GM10266 (cell line): ENCODE data around the gene SYNGAP1.
"Not testable (repeated sequence)": the region's sequence is repeated elsewhere in the genome, so short reads cannot be mapped to it uniquely, and the experiment has no call there.

Source experiments
- DNase-seq: peaks from one replicate; pipeline ENCODE4 v3.0.0; 2012; ENCODE audit errors: extremely low spot score
- TF ChIP-seq, protein P1 (sequence below): IDR thresholded peaks from 2 replicates; pipeline ENCODE4 v1.5.1; 2012; ENCODE audit warnings: mild to moderate bottlenecking, low read depth; ENCODE audit not compliant: control insufficient read depth, insufficient read depth; ENCODE audit errors: missing control alignments

SYNGAP1 gene

DNA sequence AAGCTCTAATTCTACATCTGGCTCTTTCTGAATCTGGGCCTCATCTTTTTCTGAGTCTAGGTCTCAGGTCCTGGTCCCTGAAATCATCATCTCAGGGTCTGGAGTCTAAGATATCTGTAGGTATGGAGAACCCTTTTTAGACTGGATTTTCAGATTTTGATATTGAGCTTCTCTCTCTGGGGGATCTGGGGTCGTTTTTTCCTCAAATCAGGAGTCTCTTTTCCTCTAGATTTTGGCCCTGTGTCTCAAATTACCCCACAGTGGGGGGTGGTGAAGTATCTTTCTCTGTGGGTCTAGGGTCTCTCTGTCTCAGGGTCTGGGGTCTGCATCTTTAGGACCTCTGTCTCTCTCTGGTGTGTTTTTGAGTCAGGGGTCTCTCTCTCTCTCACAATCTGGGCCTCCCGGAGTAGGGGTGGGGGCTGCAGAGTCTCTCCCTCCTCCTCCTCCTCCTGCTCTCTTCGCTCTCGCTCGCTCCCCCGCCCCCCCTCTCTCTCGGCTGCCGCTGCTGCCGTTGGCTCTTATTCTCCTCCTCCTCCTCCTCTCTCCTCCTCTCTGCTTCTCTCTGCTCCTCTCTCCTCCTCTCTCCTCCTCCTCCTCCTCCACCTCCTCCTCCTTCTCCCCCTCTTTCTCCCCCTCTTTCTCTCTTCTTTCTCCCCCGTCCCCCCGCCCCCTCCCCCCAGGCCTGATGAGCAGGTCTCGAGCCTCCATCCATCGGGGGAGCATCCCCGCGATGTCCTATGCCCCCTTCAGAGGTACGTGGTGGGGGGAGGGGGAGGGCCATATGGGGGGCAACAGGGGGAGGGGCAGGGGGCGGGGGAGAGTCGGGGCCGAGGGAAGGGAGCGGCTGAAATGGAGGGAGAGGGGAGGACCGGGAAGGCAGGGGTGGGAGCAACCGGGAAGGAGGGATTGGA lies at the start of gene SYNGAP1:
Gene SYNGAP1 (plus strand): TSS at position 486 of the 911 bp plus-strand sequence. CDS start 200 bp downstream, at position 686.
- TF ChIP-seq, protein P1, sequence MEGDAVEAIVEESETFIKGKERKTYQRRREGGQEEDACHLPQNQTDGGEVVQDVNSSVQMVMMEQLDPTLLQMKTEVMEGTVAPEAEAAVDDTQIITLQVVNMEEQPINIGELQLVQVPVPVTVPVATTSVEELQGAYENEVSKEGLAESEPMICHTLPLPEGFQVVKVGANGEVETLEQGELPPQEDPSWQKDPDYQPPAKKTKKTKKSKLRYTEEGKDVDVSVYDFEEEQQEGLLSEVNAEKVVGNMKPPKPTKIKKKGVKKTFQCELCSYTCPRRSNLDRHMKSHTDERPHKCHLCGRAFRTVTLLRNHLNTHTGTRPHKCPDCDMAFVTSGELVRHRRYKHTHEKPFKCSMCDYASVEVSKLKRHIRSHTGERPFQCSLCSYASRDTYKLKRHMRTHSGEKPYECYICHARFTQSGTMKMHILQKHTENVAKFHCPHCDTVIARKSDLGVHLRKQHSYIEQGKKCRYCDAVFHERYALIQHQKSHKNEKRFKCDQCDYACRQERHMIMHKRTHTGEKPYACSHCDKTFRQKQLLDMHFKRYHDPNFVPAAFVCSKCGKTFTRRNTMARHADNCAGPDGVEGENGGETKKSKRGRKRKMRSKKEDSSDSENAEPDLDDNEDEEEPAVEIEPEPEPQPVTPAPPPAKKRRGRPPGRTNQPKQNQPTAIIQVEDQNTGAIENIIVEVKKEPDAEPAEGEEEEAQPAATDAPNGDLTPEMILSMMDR = no peak
- no peak for DNase-seq

DNA sequence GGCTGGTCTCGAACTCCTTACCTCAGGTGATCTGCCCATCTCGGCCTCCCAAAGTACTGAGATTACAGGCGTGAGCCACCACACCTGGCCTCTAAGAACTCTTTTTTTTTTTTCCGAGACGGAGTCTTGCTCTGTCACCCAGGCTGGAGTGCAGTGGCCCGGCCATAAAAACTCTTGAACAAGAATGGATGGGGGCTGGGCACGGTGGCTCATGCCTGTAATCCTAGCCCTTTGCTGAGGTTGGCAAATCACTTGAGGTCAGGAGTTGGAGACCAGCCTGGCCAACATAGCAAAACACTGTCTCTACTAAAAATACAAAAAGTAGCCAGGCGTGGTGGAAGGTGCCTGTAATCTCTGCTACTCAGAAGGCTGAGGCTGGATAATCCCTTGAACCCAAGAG lies 48.0 kb upstream of the SYNGAP1 start:
- not testable (repeated sequence) for DNase-seq

DNA sequence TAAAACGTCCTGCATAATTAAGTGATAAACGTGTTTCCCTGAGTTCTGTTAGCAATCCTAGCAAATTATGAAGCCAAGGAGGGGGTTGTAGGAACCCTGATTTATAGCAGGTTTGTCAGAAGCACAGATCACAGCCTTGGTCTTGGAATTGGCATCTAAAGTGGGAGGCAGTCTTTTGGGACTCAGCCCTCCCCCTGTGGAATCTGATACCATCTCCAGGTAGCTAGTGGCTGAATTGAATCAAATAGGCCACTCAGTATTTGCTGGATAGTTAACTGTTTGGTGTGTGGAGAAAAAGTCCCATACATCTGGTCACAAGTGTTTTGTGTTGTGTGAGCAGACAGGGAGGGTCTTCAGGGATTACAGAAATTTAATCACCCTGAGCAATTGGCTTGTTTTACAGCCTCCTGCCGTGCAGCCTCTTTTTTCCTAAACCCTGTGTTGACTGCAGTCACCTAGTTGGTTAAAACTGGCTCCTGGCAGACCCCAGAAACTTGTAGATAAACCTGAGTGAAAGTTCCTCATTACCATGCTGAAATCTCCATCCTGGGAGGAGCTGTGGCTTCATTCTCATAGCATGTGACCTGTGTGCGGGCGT lies 47.2 kb upstream of the SYNGAP1 start:
- TF ChIP-seq, protein P1 = no peak
- no peak for DNase-seq

DNA sequence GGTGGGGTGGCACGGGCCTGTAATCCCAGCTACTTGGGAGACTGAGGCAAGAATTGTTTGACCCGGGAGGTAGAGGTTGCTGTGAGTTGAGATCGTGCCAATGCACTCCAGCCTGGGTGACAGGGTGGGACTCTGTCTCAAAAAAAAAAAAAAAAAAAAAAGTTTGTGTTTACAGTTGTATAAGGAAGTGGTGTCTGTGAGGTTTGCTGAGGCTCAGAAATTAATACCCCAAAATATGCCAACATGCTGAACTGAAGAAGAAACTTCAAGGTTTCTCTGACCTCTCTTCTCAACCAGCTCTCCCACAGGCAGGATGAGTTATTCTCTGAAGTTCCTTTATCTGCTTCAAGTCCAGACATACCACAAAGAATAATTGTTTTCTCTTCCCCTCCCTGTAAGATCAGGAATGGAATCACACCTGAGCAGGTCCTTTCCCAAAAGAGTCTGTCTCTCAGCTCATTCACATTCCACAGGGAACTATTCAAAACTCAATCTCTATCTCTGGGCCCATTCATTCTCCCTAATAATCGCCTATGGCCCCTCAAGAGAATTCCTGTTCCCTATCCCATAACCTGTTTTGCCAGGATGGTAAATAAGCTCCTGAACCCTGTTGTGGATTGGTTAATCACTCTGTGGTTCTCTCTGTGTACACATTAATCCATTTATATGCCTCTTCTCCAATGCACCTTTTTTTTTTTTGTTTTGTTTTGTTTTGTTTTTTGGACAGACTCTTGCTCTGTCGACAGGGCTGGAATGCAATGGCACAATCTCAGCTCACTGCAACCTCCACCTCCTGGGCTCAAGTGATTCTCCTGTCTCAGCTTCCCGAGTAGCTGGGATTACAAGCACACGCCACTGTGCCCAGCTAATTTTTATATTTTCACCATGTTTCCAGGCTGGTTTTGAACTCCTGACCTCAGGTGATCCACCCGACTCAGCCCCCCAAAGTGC lies 45.6 kb upstream of the SYNGAP1 start:
- TF ChIP-seq, protein P1 = no peak

DNA sequence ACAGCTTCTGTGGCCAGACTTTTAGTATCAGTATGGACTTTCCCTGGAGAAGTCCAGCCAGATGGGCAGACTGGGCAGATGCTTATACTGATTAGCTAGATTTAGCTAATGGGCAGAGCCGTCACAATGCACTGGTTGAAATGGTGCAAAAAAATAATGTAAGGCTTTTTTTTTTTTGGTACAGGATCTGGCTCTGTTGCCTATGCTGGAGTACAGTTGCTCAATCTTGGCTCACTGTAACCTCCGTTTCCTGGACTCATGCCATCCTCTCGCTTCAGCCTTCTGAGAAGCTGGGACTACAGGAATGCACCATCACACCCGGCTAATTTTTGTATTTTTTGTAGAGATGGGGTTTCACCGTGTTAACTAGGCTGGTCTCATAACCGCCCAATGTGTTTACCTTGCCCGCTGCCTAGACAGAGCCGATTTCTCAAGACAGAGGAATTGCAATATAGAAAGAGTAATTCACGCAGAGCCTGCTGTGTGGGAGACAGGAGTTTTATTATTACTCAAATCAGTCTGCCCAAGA lies 44.7 kb upstream of the SYNGAP1 start:
- no peak for DNase-seq
- TF ChIP-seq, protein P1 = no peak

More for the DNA sequence above, 45.6 kb upstream of the SYNGAP1 start:
- DNase-seq = no peak

DNA sequence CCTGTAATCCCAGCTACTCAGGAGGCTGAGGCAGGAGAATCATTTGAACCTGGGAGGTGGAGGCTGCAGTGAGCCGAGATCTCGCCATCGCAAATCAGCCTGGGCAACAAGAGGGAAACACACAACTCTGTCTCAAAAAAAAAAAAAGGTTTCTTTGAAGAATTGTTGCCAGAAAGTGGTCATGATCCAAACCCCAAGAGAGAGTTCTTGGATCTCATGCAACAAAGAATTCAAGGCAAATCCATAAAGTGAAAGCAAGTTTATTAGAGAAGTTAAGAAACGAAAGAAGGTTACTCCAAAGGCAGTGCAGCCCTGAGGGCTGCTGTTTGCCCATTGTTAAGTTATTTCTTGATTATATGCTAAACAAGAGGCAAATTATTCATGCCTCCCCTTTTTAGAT lies 42.7 kb upstream of the SYNGAP1 start:
- DNase-seq = no peak
- TF ChIP-seq, protein P1 = no peak

DNA sequence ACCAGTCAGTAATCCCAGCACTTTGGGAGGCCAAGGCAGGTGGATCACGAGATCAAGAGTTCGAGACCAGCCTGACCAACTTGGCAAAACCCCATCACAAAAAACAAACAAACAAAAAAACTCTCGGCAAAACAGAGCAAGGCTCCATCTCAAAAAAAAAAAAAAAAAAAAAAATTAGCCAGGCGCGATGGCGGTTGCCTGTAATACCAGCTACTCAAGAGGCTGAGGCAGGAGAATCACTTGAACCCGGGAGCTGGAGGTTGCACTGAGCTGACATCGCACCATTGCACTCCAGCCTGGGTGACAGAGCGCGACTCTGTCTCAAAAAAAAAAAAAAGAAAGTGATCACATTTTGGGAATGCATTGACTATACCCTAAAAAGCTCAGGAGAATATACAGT lies 40.7 kb upstream of the SYNGAP1 start:
- DNase-seq = not testable (repeated sequence)
